DMS79 (cell line): Measurements from ENCODE around the gene IGFBPL1.

ENCODE experiments used
- DNase-seq: peaks from one replicate; lab custom pipeline; 2025; lab: John Stamatoyannopoulos, UW

IGFBPL1 gene

GRCh38 chr9:38395653-38396370, 28.4 kb downstream of the IGFBPL1 start:
- no peak for DNase-seq

- no peak for DNase-seq
Measured at GRCh38 chr9:38394416-38394815, 29.8 kb downstream of the IGFBPL1 start.

GRCh38 chr9:38393128-38393796, 31.0 kb downstream of the IGFBPL1 start:
- DNase-seq: no peak

GRCh38 chr9:38392235-38393127, 31.8 kb downstream of the IGFBPL1 start, which contains the start of gene ALDH1B1:
Gene ALDH1B1, plus strand, starts transcription at chr9:38392702. Its CDS starts 3,047 bp downstream, at chr9:38395749.
- DNase-seq: peak; percentile 57

GRCh38 chr9:38391278-38392118, 32.8 kb downstream of the IGFBPL1 start:
- DNase-seq: no peak

GRCh38 chr9:38390851-38391250, 33.4 kb downstream of the IGFBPL1 start:
- DNase-seq: no peak

GRCh38 chr9:38390442-38390841, 33.8 kb downstream of the IGFBPL1 start:
- DNase-seq: no peak

GRCh38 chr9:38389313-38389712, 34.9 kb downstream of the IGFBPL1 start:
- DNase-seq: no peak

GRCh38 chr9:38388283-38389223, 35.7 kb downstream of the IGFBPL1 start:
- DNase-seq: no peak

- DNase-seq: no peak
Measured at GRCh38 chr9:38387751-38388150, 36.5 kb downstream of the IGFBPL1 start.

- no peak for DNase-seq
Measured at GRCh38 chr9:38387066-38387465, 37.2 kb downstream of the IGFBPL1 start.

- DNase-seq: no peak
Measured at GRCh38 chr9:38386319-38386895, 37.8 kb downstream of the IGFBPL1 start.

GRCh38 chr9:38385896-38386295, 38.4 kb downstream of the IGFBPL1 start:
- no peak for DNase-seq

- no peak for DNase-seq
Measured at GRCh38 chr9:38384990-38385848, 39.0 kb downstream of the IGFBPL1 start.

GRCh38 chr9:38382141-38382540, 42.1 kb downstream of the IGFBPL1 start:
- DNase-seq: no peak

- DNase-seq: peak; percentile 18
Measured at GRCh38 chr9:38380872-38381534, 43.3 kb downstream of the IGFBPL1 start.

GRCh38 chr9:38380230-38380871, 43.9 kb downstream of the IGFBPL1 start:
- DNase-seq: no peak
